IPS-15b (cell line): ENCODE results near the gene AGER.
A peak's percentile ranks its signal among the peaks of the same experiment; 100 is the strongest.
"Not testable (repeated sequence)": the region's sequence is repeated elsewhere in the genome, so short reads cannot be mapped to it uniquely, and the experiment has no call there.

Experiments
- H3K27me3 ChIP-seq: one replicate; pipeline ENCODE4 v1.6.1; 2013; ENCODE audit warnings: low read length; ENCODE audit not compliant: control insufficient read depth, insufficient read depth
- H3K36me3 ChIP-seq: one replicate; pipeline ENCODE4 v1.6.1; 2013; ENCODE audit warnings: low read length; ENCODE audit not compliant: control insufficient read depth, insufficient read depth
- H3K4me1 ChIP-seq: one replicate; pipeline ENCODE4 v1.6.1; 2013; ENCODE audit warnings: mild to moderate bottlenecking, low read length; ENCODE audit not compliant: control insufficient read depth, insufficient read depth
- H3K4me3 ChIP-seq: one replicate; pipeline ENCODE4 v1.5.1; 2013; ENCODE audit warnings: low read depth, low read length
- H3K9ac ChIP-seq: one replicate; pipeline ENCODE4 v1.6.1; 2013; ENCODE audit warnings: low read depth, mild to moderate bottlenecking, low read length
- H3K9me3 ChIP-seq: one replicate; pipeline ENCODE4 v1.6.1; 2013; ENCODE audit warnings: mild to moderate bottlenecking, low read length; ENCODE audit not compliant: control insufficient read depth, insufficient read depth

The AGER gene

GRCh38 chr6:32189742-32190053 lies 5.6 kb upstream of the AGER start:
- H3K4me1 ChIP-seq = peaks cover 8% of the 10 kb centered on the region
- H3K9ac ChIP-seq = peak overlapping the region; percentile 68
- no peaks in the 10 kb centered on the region for H3K27me3 ChIP-seq
- no peaks in the 10 kb centered on the region for H3K9me3 ChIP-seq
- peak overlapping the region; percentile 48 for H3K4me3 ChIP-seq
- peaks cover 9% of the 10 kb centered on the region for H3K36me3 ChIP-seq

DNA sequence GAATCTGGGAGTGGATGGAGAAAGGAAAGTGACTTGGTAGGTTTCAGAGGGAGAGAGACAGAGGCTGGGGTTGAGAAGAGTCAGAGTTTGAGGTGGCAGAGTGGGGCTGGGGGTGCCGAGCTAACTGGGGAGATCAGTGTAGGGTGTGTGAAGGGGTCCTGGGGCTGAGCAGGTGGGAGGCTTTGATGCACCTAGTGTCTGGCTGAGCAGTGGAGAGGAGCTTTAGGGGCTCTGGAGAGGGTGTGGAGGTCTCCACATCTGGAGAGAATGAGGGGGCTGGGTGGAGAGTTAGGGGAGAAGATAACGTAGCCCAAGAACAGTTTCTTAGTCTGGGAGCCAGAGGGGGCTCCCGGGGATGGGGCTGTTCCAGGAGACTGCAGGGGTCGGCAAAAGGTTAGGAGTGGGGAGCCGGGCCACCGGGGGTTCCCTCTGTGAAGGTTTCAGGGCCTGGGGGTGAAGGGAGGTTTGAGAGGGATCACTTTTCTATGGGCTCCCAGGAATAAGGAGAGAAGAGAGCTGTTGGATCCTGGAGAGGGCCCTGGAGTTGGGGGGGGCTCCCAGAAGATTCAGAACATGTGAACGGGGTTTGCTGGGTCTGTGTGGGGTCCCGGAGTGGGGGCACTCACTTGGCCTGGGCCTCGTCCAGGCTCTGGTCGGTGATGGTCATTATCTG lies 5.2 kb upstream of the AGER start:
- no peaks in the 10 kb centered on the region for H3K9me3 ChIP-seq
- H3K4me1 ChIP-seq = peaks cover 5% of the 10 kb centered on the region
- H3K36me3 ChIP-seq = peaks cover 9% of the 10 kb centered on the region
- H3K9ac ChIP-seq = peak overlapping the region; percentile 68
- peak overlapping the region; percentile 48 for H3K4me3 ChIP-seq
- H3K27me3 ChIP-seq = no peaks in the 10 kb centered on the region

- H3K9ac ChIP-seq = peak overlapping the region; percentile 68
- peaks cover 5% of the 10 kb centered on the region for H3K4me1 ChIP-seq
- H3K36me3 ChIP-seq = peaks cover 9% of the 10 kb centered on the region
- peak overlapping the region; percentile 48 for H3K4me3 ChIP-seq
- H3K27me3 ChIP-seq = no peaks in the 10 kb centered on the region
- H3K9me3 ChIP-seq = no peaks in the 10 kb centered on the region
These were observed 4.5 kb upstream of the AGER start for GRCh38 chr6:32188381-32189068.

DNA sequence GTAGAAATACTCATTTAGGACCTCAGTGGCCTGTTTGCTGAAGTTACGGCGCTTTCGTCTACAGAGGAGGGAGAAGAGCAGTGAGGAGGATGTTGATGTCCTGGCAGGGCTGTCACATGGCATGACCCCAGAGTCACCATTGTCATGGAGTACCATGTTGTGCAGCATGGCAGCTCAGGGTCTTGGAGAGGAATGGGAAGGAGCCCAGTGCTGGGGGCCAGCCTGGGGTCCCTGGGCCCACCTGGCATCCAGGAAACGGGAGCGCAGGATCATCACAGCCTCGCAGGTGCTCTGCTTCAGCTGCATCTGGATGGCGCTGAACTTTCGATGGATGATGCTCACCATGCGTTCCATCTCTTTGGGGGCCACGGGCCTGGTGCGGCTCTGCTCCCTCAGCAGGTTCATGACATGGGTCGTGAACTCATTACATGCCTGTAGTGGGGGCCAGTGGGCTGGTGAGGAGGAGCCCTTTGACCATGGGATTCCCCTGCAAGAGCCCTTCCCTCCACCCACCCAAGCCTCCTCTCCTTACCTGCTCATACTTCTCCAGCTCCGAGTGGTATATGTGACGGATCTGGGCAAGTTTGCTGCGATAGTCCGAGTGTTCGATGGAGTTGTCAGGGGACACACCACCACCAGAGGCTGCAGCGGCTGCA lies 3.8 kb upstream of the AGER start:
- not testable (repeated sequence) for H3K9me3 ChIP-seq, H3K27me3 ChIP-seq, H3K4me1 ChIP-seq, H3K9ac ChIP-seq, H3K4me3 ChIP-seq
- peaks cover 11% of the 10 kb centered on the region for H3K36me3 ChIP-seq

DNA sequence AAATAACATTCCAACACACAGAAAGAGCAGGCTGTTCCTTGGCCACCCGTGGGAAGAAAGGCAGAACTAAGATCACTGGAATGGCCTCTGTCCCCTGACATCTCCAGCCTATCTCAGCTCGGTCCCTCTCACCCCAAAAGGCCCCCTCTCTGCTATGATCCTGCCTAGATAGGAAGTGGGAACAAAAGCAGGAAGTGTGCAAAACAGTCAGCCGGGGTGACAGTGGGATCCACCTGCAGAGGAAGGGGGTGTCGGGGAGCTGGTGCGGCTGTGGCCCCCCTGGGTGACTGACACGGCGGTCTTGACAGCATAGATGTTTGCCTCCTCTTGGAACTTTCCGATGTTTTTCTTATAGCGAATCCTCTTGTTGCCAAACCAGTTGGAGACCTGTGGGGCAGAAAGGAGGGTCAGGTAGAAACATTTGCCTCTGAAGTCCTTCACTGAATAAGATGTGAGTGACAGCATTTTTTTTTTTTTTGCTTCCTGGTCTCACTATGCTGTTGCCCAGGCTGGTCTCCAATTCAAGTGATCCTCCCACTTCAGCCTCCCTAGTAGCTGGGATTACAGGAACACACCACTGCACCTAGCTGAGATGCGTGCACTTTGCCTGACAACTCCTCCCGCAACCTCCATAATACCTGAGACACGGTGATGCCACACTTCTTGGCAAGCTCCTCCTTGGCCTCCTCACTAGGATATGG lies 3.1 kb upstream of the AGER start:
- H3K4me3 ChIP-seq = no peak overlapping the region
- H3K9me3 ChIP-seq = no peaks in the 10 kb centered on the region
- H3K27me3 ChIP-seq = no peaks in the 10 kb centered on the region
- H3K9ac ChIP-seq = no peak overlapping the region
- H3K36me3 ChIP-seq = peaks cover 17% of the 10 kb centered on the region
- H3K4me1 ChIP-seq = peaks cover 5% of the 10 kb centered on the region

GRCh38 chr6:32186151-32186840 lies 2.2 kb upstream of the AGER start:
- H3K27me3 ChIP-seq, H3K9ac ChIP-seq, H3K4me3 ChIP-seq, H3K4me1 ChIP-seq, H3K9me3 ChIP-seq: not testable (repeated sequence)
- peaks cover 24% of the 10 kb centered on the region for H3K36me3 ChIP-seq

DNA sequence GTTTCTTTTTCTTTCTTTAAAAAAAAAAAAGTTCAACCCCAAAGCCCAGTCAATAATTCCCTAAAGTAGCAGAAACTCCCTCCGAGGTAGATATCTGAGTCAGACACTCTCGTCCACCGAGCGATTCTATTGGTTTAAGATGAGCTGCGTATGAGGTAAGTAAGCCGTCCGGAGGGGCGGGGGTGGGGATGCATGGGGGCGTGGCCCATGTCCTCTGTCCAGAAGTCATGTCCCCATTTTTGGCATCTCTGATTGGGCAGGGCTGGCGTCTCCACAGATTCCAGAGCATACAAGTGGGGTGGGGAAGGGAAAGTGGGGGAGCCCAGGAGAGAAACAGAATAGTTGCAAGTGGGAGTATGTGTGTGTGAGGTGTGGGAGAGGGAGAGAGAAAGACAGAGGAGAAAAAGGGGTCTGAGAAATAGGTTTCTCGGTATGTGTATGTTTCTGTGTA lies 1.7 kb upstream of the AGER start:
- not testable (repeated sequence) for H3K9me3 ChIP-seq, H3K9ac ChIP-seq, H3K4me3 ChIP-seq, H3K27me3 ChIP-seq, H3K4me1 ChIP-seq
- H3K36me3 ChIP-seq = peaks cover 30% of the 10 kb centered on the region

GRCh38 chr6:32183483-32184083 lies 470 bp downstream of the AGER start:
- H3K36me3 ChIP-seq = peaks cover 35% of the 10 kb centered on the region

GRCh38 chr6:32183030-32183429 lies 1.0 kb downstream of the AGER start:
- H3K4me1 ChIP-seq = peaks cover 5% of the 10 kb centered on the region
- no peak overlapping the region for H3K4me3 ChIP-seq
- H3K9ac ChIP-seq = no peak overlapping the region
- H3K9me3 ChIP-seq = no peaks in the 10 kb centered on the region
- no peaks in the 10 kb centered on the region for H3K27me3 ChIP-seq
- peaks cover 35% of the 10 kb centered on the region for H3K36me3 ChIP-seq

More at GRCh38 chr6:32183483-32184083, 470 bp downstream of the AGER start:
- no peak overlapping the region for H3K9ac ChIP-seq
- H3K4me3 ChIP-seq = no peak overlapping the region
- no peaks in the 10 kb centered on the region for H3K27me3 ChIP-seq
- H3K9me3 ChIP-seq = no peaks in the 10 kb centered on the region
- H3K4me1 ChIP-seq = peaks cover 5% of the 10 kb centered on the region

- peaks cover 32% of the 10 kb centered on the region for H3K36me3 ChIP-seq
- no peak overlapping the region for H3K4me3 ChIP-seq
- H3K9ac ChIP-seq = no peak overlapping the region
- H3K27me3 ChIP-seq = no peaks in the 10 kb centered on the region
- H3K9me3 ChIP-seq = no peaks in the 10 kb centered on the region
- peaks cover 5% of the 10 kb centered on the region for H3K4me1 ChIP-seq
These were observed 1.5 kb downstream of the AGER start for GRCh38 chr6:32182555-32182981.

DNA sequence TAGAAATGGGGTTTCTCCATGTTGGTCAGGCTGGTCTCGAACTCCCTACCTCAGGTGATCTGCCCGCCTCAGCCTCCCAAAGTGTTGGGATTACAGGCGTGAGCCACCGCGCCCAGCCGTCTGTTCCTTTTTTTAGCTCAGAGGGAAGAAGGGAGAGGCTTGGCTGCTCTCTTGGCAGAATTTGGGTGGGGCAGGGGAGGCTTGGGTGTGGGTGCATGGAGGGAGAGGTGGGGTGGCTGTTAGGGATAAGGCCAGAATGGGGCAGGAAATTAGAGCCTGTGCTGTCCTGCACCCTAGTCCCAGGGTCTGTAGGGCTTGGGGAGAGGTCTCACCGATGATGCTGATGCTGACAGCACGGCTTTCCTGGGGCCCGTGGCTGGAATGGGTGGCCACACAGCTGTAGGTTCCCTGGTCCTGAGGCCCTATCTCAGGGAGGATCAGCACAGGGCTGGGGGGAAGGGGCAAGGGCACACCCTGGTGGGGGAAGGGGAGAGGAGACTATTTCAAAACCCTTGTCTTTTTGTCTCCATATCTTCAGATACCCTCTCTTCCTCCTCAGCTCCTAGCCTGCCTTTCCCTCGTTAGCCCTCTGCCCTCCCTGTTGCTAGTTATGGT lies 2.0 kb downstream of the AGER start:
- H3K27me3 ChIP-seq = no peaks in the 10 kb centered on the region
- H3K4me3 ChIP-seq = no peak overlapping the region
- H3K9me3 ChIP-seq = no peaks in the 10 kb centered on the region
- H3K4me1 ChIP-seq = peaks cover 5% of the 10 kb centered on the region
- no peak overlapping the region for H3K9ac ChIP-seq
- peaks cover 26% of the 10 kb centered on the region for H3K36me3 ChIP-seq
